NCI-H2029 treated with DMSO at 0.1 percent for 48 hours (cell line): ENCODE measurements around the gene FAAH2.
"Not testable (repeated sequence)": the region's sequence is repeated elsewhere in the genome, so short reads cannot be mapped to it uniquely, and the experiment has no call there.

Experiments
- DNase-seq: peaks from one replicate; lab custom pipeline; 2025; lab: John Stamatoyannopoulos, UW

FAAH2 gene

DNA sequence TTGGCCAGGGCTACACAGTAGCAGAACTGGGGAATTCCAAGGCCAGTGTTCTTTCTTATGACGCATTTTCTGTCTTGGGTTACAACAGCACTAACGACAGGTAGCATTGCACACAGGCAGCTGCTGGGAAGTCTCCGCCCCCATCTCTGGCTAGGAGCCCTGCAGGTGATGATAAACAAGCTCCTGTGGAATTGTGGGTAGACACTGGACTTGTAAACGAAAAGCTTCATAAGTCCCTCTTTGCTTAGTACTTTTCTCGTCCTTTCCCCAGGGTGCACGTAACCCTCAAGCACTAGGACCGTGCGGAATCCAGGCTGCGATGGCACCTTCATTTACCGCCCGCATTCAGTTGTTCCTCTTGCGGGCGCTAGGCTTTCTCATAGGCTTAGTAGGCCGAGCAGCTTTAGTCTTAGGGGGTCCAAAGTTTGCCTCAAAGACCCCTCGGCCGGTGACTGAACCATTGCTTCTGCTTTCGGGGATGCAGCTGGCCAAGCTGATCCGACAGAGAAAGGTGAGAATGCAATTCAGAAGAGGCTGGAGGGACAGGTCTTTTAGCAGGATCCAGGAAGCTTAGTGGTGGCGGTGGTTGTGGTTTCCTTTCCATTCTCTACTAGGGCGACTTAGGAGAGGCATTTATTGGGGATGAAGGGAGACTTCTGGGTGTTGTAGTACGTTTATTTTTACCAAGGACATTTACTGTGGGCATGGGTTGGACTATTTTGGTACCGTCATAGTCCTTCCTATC is at the start of gene FAAH2:
TSS of gene FAAH2 (plus strand) at position 200 of the 745 bp plus-strand sequence. CDS start at position 320, 120 bp downstream.
- peak; percentile 68 for DNase-seq

- no peak for DNase-seq
These were observed 44.5 kb upstream of the FAAH2 start for GRCh38 chrX:57241967-57242366.

DNA sequence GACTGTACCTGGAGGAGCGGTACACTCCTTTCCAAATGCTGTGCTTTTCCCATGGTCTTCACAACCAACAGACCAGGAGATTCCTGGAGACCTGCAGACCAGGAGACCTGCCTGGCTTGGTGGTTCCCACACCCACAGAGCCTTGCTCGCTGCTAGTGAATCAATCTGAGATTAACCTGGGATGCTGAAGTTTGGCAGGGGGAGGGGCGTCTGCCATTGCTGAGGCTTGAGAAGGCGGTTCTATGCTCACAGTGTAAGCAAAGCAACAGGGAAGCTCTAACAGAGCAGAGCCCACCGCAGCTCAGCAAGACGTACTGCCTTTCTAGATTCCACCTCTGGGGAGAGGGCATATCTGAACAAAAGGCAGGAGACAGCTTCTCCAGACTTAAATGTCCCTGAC is 34.5 kb upstream of the FAAH2 start:
- no peak for DNase-seq

GRCh38 chrX:57265126-57265525 is 21.4 kb upstream of the FAAH2 start:
- no peak for DNase-seq

- no peak for DNase-seq
These were observed 20.2 kb upstream of the FAAH2 start for GRCh38 chrX:57266275-57266674.

- DNase-seq, result no peak
These were observed 19.6 kb upstream of the FAAH2 start for GRCh38 chrX:57266871-57267270.

DNA sequence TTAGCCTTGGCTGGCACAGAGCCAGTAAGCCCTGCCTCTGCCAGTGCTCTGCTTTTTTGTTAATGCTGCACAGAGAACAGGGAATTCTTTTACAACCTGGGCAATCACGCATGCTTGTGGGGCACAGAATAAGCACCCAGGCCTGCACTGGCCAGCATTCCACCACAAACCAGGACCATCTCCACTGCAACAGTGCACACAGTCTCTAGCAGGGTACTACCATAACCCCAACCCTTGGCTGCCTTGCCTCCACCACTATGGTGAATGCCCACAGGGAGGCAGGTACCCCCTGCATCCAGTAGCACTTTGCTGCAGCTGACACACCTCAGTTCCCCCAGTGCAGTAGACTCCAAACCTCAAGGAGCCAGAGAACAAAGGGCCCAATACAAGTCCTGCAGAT is 19.2 kb upstream of the FAAH2 start:
- no peak for DNase-seq

GRCh38 chrX:57270980-57271379 is 15.5 kb upstream of the FAAH2 start:
- no peak for DNase-seq

- no peak for DNase-seq
These were observed 3.9 kb upstream of the FAAH2 start for GRCh38 chrX:57282568-57282967.

- DNase-seq, result no peak
These were observed 1.5 kb upstream of the FAAH2 start for GRCh38 chrX:57285001-57285400.

GRCh38 chrX:57289089-57289488 is 2.6 kb downstream of the FAAH2 start:
- DNase-seq, result no peak

DNA sequence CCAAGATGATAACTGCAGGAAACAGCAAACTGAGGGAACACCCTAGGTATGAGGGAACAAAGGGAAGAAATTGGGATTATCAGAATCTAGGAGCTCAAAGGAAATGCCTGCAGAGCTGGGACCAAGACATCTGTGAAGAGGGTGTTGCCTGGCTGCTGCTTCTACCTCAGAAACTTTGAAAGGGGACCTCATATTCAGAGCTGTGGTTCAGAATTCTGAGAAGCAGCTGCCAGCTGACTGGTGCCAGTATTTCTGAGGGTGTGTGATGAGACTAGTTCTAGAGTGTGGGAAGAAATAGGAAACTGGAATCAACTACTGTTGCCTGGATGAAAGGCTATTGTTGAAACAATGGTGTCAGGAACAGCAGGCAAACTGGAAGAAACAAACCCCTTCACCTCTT is 8.5 kb downstream of the FAAH2 start:
- no peak for DNase-seq

DNA sequence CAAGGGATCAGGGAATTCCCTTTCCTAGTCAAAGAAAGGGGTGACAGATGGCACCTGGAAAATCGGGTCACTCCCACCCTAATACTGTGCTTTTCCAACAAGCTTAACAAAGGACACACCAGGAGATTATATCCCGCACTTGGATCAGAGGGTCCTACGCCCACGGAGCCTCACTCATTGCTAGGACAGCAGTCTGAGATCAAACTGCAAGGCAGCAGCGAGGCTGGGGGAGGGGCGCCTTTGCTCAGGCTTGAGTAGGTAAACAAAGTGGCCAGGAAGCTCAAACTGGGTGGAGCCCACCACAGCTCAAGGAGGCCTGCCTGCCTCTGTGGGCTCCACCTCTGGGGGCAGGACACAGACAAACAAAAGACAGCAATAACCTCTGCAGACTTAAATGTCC is 9.2 kb downstream of the FAAH2 start:
- DNase-seq, result not testable (repeated sequence)

- DNase-seq, result no peak
These were observed 27.2 kb downstream of the FAAH2 start for GRCh38 chrX:57313583-57314215.

GRCh38 chrX:57329008-57329407 is 42.5 kb downstream of the FAAH2 start:
- no peak for DNase-seq

DNA sequence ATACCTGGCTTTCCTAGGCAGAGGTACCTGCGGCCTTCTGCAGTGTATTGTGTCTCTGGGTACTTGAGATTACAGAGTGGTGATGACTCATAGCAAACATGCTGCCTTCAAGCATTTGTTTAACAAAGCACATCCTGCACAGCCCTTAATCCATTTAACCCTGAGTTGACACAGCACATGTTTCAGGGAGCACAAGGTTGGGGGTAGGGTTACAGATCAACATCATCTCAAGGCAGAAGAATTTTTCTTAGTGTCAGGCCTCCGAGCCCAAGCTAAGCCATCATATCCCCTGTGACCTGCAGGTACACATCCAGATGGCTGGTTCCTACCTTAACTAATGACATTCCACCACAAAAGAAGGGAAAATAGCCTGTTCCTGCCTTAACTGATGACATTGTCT is 49.3 kb downstream of the FAAH2 start:
- DNase-seq, result peak; percentile 56

DNA sequence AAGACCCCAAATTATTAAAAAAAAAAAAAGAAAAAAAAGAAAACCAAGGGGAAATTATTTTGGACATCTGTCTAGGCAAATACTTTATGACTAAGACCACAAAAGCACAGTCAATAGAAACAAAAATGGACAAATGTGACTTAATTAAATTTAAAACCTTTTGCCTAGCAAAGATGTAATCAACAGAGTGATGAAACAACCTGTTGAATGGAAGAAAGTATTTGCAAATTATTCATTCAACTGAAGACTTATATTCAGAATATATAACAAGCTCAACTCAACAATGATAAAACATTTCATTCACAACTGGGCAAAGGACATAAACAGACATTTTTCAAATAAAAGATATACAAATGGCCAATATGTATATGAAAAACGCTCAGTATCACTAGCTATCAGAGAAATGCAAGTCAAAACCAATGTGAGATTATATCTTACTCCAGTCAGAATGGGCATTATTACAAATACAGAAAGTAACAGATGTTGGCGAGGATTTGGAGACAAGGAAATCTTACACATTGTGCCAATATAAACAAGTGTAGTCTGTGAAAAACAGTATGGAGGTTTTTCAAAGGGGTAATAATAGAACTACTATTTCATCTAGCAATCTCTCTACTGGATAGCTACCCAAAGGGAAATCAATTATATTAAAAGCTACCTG is 67.1 kb downstream of the FAAH2 start:
- no peak for DNase-seq

GRCh38 chrX:57364145-57364544 is 77.6 kb downstream of the FAAH2 start:
- DNase-seq, result no peak

DNA sequence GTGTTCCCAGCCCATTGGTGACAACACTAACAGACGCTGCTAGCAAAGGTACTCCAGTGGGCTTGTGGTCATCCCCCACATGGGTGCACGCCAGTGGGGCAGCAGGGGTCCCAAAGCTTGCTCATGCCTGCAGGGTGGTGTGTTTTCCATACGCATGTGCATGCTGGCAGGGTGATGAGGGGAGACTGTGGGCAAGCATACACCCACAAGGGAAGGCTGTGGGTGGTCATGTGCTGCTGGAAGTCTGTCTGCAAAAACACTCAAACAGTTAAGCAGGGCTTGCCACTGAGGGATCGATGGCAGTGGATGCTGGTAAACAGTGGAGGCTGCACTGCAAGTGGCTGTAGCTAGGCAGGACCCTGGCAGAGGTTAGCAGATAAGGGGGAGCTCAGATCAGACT is 79.9 kb downstream of the FAAH2 start:
- no peak for DNase-seq

- DNase-seq, result peak; percentile 20
These were observed 81.1 kb downstream of the FAAH2 start for GRCh38 chrX:57367649-57368048.

- no peak for DNase-seq
These were observed 81.7 kb downstream of the FAAH2 start for GRCh38 chrX:57368158-57368557.

GRCh38 chrX:57379296-57379695 is 92.8 kb downstream of the FAAH2 start:
- DNase-seq, result no peak
